MM.1S (cell line): ENCODE results near the gene PYGB.

Source experiments
- DNase-seq: peaks from one replicate; pipeline ENCODE4 v3.0.0-alpha.2; 2015
- H2AFZ ChIP-seq: fragments of 300-600 bp; sonication (generic); 2 replicates; pipeline ENCODE4 v1.6.0; 2016; ENCODE audit warnings: antibody characterized with exemption, low read length
- H3F3A ChIP-seq: fragments of 300-600 bp; sonication (generic); 2 replicates; pipeline ENCODE4 v1.6.1; 2016; ENCODE audit warnings: mild to moderate bottlenecking, antibody characterized with exemption, low read length, moderate library complexity, mixed read lengths; ENCODE audit not compliant: insufficient read depth
- H3K27ac ChIP-seq: fragments of 300-600 bp; sonication (generic); 2 replicates; pipeline ENCODE4 v1.5.1; 2016; ENCODE audit warnings: mild to moderate bottlenecking, low read length
- H3K27me3 ChIP-seq: fragments of 300-600 bp; sonication (generic); replicated peaks from 2 replicates; pipeline ENCODE4 v1.6.0; 2016; ENCODE audit warnings: low read length; ENCODE audit not compliant: insufficient read depth
- H3K36me3 ChIP-seq: fragments of 300-600 bp; sonication (generic); replicated peaks from 2 replicates; pipeline ENCODE4 v1.6.1; 2016; ENCODE audit warnings: mild to moderate bottlenecking, low read length, mixed read lengths; ENCODE audit not compliant: insufficient read depth
- H3K4me1 ChIP-seq: fragments of 300-600 bp; sonication (generic); 2 replicates; pipeline ENCODE4 v1.6.1; 2016; ENCODE audit warnings: low read length, mixed read lengths
- H3K4me2 ChIP-seq: fragments of 300-600 bp; sonication (generic); 2 replicates; pipeline ENCODE4 v1.6.0; 2016; ENCODE audit warnings: low read depth, low read length
- H3K4me3 ChIP-seq: fragments of 300-600 bp; sonication (generic); 2 replicates; pipeline ENCODE4 v1.5.1; 2016; ENCODE audit warnings: low read length, mixed read lengths
- H3K79me2 ChIP-seq: fragments of 300-600 bp; sonication (generic); 2 replicates; pipeline ENCODE4 v1.6.1; 2016; ENCODE audit warnings: mixed run types, low read length, mixed read lengths
- H3K9ac ChIP-seq: fragments of 300-600 bp; sonication (generic); 2 replicates; pipeline ENCODE4 v1.6.1; 2016; ENCODE audit warnings: low read length, mixed read lengths
- H3K9me2 ChIP-seq: fragments of 300-600 bp; sonication (generic); replicated peaks from 2 replicates; pipeline ENCODE4 v1.6.1; 2016; ENCODE audit warnings: mild to moderate bottlenecking, low read length, mixed read lengths; ENCODE audit not compliant: insufficient read depth
- H3K9me3 ChIP-seq: fragments of 300-600 bp; sonication (generic); replicated peaks from 2 replicates; pipeline ENCODE4 v1.6.1; 2016; ENCODE audit warnings: mild to moderate bottlenecking, low read length, mixed read lengths; ENCODE audit not compliant: insufficient read depth
- H4K20me1 ChIP-seq: fragments of 300-600 bp; sonication (generic); 2 replicates; pipeline ENCODE4 v1.6.1; 2016; ENCODE audit warnings: mild to moderate bottlenecking, low read length, moderate library complexity, mixed read lengths; ENCODE audit not compliant: insufficient read depth
- CTCF ChIP-seq: fragments of 300-600 bp; sonication (generic); IDR thresholded peaks from 2 replicates; pipeline ENCODE4 v1.5.1; 2016; ENCODE audit warnings: antibody characterized with exemption, low read length, mixed read lengths
- EZH2 ChIP-seq: fragments of 300-600 bp; sonication (generic); optimal IDR thresholded peaks from 2 replicates; pipeline ENCODE3; 2017; ENCODE audit warnings: low read depth, mild to moderate bottlenecking, antibody characterized with exemption, low read length, mixed read lengths
- EZH2phosphoT487 ChIP-seq: fragments of 300-600 bp; sonication (generic); IDR thresholded peaks from 2 replicates; pipeline ENCODE4 v1.6.1; 2018; ENCODE audit warnings: antibody characterized with exemption, low read length

The PYGB gene

GRCh38 chr20:25251019-25251418 is 3.1 kb downstream of the PYGB start:
- H3K9me2 ChIP-seq, result no peaks in the 10 kb centered on the region
- no peak overlapping the region for H3K27ac ChIP-seq
- H4K20me1 ChIP-seq, result no peaks in the 10 kb centered on the region
- H2AFZ ChIP-seq, result no peak overlapping the region
- TF ChIP-seq EZH2 (no peak), CTCF (no peak), EZH2phosphoT487 (no peak)
- peaks cover 24% of the 10 kb centered on the region for H3K4me1 ChIP-seq
- H3K4me3 ChIP-seq, result no peak overlapping the region
- H3K4me2 ChIP-seq, result no peak overlapping the region
- no peaks in the 10 kb centered on the region for H3K36me3 ChIP-seq
- no peaks in the 10 kb centered on the region for H3K27me3 ChIP-seq
- no peak for DNase-seq
- no peaks in the 10 kb centered on the region for H3K9me3 ChIP-seq
- peaks cover 71% of the 10 kb centered on the region for H3K79me2 ChIP-seq
- H3F3A ChIP-seq, result peaks cover 5% of the 10 kb centered on the region; the same call in 1 of the 2 replicates
- no peak overlapping the region for H3K9ac ChIP-seq

GRCh38 chr20:25251558-25251957 is 3.7 kb downstream of the PYGB start:
- Histone ChIP-seq H3F3A (peaks cover 5% of the 10 kb centered on the region; the same call in 1 of the 2 replicates), H2AFZ (no peak overlapping the region), H3K27ac (no peak overlapping the region), H3K9me2 (no peaks in the 10 kb centered on the region), H3K4me3 (no peak overlapping the region), H3K79me2 (peaks cover 77% of the 10 kb centered on the region), H3K4me1 (peaks cover 19% of the 10 kb centered on the region), H3K4me2 (no peak overlapping the region), H3K36me3 (no peaks in the 10 kb centered on the region), H4K20me1 (no peaks in the 10 kb centered on the region), H3K9me3 (no peaks in the 10 kb centered on the region), H3K9ac (no peak overlapping the region), H3K27me3 (no peaks in the 10 kb centered on the region)
- no peak for DNase-seq
- no peak for TF ChIP-seq EZH2
- TF ChIP-seq EZH2phosphoT487, result no peak
- TF ChIP-seq CTCF, result no peak

- peaks cover 3% of the 10 kb centered on the region; the same call in 1 of the 2 replicates for H3F3A ChIP-seq
- H3K36me3 ChIP-seq, result no peaks in the 10 kb centered on the region
- no peak for DNase-seq
- no peaks in the 10 kb centered on the region for H3K9me2 ChIP-seq
- no peak overlapping the region for H2AFZ ChIP-seq
- TF ChIP-seq EZH2phosphoT487, result no peak
- H3K4me1 ChIP-seq, result peaks cover 12% of the 10 kb centered on the region; the same call in 1 of the 2 replicates
- no peaks in the 10 kb centered on the region for H4K20me1 ChIP-seq
- no peaks in the 10 kb centered on the region for H3K27me3 ChIP-seq
- H3K4me3 ChIP-seq, result no peak overlapping the region
- no peak overlapping the region for H3K9ac ChIP-seq
- peaks cover 84% of the 10 kb centered on the region for H3K79me2 ChIP-seq
- H3K9me3 ChIP-seq, result no peaks in the 10 kb centered on the region
- H3K4me2 ChIP-seq, result no peak overlapping the region
- no peak overlapping the region for H3K27ac ChIP-seq
These were observed 4.4 kb downstream of the PYGB start for GRCh38 chr20:25252230-25252651.

GRCh38 chr20:25252686-25253421 is 5.0 kb downstream of the PYGB start:
- DNase-seq, result no peak
- no peaks in the 10 kb centered on the region for H3K9me2 ChIP-seq
- H3K79me2 ChIP-seq, result peaks cover 90% of the 10 kb centered on the region
- H4K20me1 ChIP-seq, result no peaks in the 10 kb centered on the region
- H3K4me3 ChIP-seq, result no peak overlapping the region
- H3K27me3 ChIP-seq, result no peaks in the 10 kb centered on the region
- no peak overlapping the region for H2AFZ ChIP-seq
- H3F3A ChIP-seq, result no peaks in the 10 kb centered on the region
- no peak for TF ChIP-seq CTCF
- TF ChIP-seq EZH2phosphoT487, result no peak
- TF ChIP-seq EZH2, result no peak
- peaks cover 12% of the 10 kb centered on the region; the same call in 1 of the 2 replicates for H3K4me1 ChIP-seq
- H3K36me3 ChIP-seq, result no peaks in the 10 kb centered on the region
- H3K4me2 ChIP-seq, result no peak overlapping the region
- H3K9ac ChIP-seq, result no peak overlapping the region
- no peak overlapping the region for H3K27ac ChIP-seq
- no peaks in the 10 kb centered on the region for H3K9me3 ChIP-seq
